CD4-positive, alpha-beta T cell treated with Interferon gamma for 1 hour (primary cell): ENCODE data around the gene SUSD2.
"Not testable (repeated sequence)": the region's sequence is repeated elsewhere in the genome, so short reads cannot be mapped to it uniquely, and the experiment has no call there.

Experiments used
- DNase-seq: peaks from one replicate; pipeline ENCODE4 v3.0.0-alpha.2; 2020

The SUSD2 gene

DNA sequence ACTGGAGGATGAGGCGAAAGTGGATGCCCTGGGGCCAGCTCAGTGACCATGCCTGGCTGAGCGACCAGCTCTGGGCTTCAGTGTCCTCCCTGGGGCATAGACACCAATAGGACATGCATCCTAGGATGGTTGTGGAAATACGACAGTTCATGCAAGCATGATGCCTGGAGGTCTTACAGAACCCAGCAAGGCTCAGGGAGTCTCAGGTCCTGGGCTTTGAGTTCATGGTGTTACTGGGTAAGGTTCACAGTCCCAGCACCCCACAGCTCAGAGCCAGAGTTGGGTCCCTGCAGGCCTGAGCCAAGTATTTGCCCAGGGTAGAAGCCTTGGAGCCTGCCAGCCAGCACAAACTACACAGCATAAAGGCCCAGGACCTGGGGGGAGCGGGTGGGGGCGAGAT lies 4.2 kb upstream of the SUSD2 start:
- DNase-seq = no peak

GRCh38 chr22:24177456-24177855 lies 3.8 kb upstream of the SUSD2 start:
- no peak for DNase-seq

GRCh38 chr22:24178021-24178431 lies 3.3 kb upstream of the SUSD2 start:
- no peak for DNase-seq

- no peak for DNase-seq
Measured at GRCh38 chr22:24178502-24179440, 2.5 kb upstream of the SUSD2 start.

DNA sequence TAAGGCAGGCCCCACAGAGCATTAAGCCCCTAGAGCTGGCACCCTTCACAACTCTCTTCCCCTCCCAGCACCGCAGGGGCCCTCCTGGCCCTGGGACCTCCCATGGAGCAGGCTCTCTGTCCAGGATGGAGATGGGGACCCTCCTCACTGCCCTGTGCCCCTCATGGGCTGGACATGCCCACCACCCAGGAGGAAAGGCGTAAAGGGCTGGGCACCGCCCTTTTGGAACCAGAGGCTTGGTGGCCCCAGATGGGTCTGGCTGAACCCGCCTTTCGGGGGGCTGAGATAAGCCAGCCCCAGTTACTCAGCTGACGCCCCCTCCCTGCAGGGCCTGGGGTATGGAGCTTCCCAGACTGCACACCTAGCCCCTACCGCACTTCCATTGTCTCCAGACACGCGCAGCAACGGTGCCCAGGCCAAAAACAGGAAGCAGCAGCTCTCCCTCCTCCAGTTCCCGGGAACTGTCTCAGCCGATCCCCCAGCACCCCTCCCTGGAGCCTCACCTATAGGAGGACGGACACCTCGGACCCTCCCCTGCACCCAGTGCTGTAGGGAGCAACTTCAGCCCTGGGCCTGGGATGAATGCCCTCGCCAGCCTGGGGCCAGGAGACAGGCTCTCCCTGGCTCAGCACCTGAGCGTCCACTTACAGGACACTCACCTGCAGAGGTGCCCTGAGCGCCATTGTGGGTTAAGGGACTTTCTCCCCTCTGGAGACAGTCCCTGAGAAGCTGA lies 1.6 kb upstream of the SUSD2 start:
- DNase-seq = no peak

DNA sequence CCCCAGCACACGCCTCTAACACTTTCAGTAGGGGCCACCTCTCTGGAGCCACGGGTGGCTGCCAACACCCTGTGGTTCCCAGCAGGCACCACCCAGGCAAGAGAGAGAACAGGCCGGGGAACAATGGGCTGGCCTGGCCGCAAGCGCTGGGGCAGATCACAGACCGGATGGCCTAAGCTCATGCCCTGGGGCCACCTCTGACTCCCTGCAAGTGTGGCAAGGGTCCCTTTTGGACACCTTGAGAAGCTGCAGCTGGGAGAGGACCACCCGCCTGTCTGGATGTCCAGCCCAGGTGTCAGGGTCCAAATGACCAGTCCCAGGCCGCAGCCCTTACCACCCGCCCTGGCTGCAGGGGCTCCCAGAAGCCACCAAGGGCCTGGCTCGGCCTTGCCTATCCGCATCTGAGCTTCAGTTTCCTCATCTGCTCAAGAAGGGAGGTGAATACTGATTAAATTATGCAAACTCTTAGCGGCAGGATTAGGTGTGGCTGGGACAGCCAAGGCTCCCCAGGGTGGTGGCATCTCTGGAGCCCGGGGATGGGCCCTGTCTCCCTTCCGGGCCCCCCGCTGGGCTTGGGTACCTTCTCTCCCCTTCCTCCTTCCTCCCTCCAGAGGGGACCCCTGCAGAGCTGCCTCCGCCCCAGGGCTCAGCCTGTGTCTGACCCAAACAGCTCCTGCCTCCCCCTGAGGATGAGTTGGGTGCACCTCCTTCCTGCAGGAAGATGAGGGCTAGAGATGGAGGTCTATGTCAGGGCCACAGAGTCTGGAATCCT lies 785 bp upstream of the SUSD2 start:
- no peak for DNase-seq

DNA sequence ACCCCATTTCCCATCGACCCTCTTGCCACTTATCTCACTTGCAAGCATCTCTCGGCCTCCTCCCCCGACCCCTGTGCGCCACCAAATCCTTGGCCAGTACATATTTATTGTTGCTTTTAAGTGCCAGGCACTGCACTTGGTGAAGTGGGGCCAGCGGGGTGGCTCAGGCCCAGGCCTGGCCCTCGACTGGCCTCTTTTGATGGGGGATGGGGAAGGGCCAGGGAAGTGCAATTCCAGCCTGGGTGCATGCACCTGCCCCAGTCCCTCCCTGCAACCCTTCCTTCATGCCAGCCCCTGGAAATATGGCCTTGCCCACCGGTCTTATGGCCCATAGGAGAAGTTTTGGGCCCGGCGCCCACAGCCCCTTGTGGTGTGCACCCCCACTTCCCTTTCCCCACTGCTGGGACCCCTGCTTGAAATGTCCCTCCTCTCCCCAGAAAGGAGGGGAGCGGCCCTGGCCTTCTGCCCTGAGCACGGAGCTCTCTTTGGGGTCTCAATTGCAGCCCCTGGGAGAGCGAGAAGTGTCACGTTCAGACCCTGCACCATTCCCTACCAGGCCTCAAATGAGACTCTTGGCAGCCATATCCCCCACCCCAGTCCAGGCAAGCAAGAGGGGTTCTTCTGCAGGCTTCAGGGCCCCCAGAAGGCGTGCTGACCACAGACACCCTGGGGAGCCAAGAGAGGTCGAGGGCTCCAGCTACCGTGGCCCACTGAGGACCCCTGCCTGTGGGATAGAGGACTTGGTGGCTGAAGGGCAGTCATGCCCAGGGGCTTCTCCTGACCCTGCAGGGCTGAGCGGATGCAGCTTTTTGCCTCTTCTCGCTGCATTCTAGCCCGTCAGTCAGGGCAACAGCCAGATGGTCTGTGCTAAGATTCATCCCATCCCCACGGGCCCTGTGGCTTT lies 961 bp downstream of the SUSD2 start:
- no peak for DNase-seq

- not testable (repeated sequence) for DNase-seq
Measured at GRCh38 chr22:24182900-24183246, 1.6 kb downstream of the SUSD2 start.

- no peak for DNase-seq
Measured at GRCh38 chr22:24183321-24184031, 2.2 kb downstream of the SUSD2 start.

DNA sequence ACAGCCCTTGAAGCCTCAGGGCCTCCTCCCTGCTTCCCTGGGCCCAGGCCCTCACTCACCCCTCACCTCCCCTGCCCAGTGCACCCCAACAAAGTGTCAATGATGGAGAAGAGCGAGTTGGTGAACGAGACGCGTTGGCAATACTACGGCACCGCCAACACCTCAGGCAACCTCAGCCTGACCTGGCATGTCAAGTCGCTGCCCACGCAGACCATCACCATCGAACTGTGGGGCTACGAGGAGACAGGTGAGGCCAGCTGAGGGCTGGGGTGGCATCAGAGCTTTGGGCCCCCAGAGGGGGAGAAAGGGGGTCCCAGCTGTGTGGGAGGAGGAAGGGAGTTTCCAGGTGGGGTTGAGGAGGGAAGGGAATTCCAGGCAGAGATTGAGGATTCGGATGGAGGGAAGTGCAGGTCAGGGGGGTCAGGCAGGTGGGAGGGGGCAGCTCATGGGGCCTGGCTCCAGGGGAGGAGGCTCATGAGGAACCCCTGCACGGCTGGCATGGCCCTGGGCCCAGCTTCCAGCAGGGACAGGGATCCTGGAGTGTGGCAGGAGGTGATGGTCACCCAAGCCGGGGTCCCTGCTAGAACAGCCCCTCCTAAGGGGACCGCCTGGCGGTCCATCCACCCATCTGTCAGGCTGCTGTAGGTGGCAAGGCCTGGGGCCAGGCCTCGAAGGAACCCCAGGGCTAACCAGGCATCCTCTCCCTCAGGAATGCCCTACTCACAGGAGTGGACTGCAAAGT lies 2.9 kb downstream of the SUSD2 start:
- no peak for DNase-seq

DNA sequence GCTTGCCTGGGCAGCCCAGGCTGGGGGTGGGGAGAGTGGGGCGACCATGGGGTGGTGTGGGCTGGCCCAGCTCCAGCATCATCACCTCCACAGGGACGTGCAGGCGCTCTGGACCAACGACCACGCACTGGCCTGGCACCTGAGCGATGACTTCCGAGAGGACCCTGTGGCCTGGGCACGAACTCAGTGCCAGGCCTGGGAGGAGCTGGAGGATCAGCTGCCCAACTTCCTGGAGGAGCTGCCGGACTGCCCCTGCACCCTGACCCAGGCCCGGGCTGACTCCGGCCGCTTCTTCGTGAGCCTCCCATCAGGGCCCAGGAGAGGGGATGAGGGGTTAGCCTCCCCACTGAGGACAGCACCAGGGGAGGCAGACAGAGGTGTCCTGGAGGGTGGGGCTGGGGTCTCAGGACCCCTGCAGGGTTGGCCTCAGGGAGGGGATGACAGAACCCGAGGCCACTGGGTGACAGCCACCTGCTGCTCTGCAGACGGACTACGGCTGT lies 3.8 kb downstream of the SUSD2 start:
- no peak for DNase-seq

DNA sequence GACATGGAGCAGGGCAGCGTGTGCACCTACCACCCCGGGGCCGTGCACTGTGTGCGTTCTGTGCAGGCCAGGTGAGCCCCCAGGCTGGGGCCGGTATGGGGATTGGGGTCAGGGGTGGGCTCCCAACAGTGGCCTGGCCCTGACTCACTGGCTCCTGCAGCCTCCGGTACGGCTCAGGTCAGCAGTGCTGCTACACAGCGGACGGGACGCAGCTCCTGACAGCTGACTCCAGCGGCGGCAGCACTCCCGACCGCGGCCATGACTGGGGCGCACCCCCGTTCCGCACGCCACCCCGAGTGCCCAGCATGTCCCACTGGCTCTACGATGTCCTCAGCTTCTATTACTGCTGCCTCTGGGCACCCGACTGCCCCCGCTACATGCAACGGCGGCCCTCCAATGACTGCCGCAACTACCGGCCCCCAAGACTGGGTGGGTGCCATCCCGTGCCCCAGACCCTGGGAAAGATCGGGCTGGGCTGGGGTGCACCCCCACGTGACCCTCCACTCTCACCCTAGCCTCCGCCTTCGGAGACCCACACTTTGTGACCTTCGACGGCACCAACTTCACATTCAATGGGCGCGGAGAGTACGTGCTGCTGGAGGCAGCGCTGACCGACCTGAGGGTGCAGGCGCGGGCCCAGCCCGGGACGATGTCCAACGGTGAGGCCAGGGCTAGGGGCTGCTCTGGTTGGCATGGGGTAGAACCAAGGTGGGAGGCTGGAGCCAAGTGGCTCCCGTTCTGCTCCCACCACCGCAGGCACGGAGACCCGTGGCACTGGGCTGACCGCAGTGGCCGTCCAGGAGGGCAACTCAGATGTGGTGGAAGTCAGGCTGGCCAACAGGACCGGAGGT lies 4.4 kb downstream of the SUSD2 start:
- DNase-seq = no peak

DNA sequence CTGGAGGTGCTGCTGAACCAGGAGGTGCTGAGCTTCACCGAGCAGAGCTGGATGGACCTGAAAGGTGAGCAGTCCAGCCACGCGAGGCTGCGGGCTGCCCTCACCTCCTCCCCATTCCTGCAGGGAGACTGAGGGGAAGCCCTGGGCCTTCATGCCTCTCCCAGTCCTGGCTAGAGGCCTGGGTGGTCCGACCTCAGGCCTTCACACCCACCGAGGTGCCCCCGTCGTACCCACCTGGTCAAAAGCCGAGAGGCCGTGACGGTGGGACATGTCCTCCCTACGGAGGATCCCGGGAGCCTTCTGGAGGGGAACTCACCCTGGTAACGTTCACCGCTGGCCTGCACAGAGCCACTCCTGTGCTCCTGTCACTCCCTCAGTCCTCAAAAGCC lies 5.1 kb downstream of the SUSD2 start:
- no peak for DNase-seq

GRCh38 chr22:24186892-24187670 lies 5.8 kb downstream of the SUSD2 start:
- DNase-seq = no peak

GRCh38 chr22:24187731-24188644 lies 6.7 kb downstream of the SUSD2 start:
- DNase-seq = no peak

DNA sequence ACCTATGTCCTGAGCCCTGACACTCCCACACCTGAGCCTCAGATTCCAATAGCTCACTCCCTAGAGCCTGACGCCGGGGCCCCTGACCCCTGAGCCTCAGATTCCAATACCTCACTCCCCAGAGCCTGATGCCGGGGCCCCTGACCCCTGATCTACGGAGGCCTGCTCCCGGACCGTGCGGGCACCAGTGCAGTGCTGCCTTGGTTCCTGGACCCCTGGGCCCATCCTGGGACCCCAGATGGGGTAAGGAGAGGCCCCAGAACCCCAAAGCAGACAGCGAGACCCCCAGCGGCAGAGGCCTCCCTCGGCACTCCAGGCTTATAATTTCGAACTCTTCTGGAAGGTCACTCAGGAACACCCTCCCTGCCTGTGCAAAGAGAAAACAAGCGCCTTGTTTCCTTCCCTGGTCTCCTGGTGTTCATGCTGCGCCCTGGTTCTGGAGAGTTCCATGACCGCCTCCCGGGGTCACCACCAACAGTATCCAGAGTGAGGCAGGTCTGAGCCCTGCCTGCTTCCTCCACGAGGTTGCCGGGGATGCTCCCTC lies 7.5 kb downstream of the SUSD2 start:
- no peak for DNase-seq
